ENCODE results near the gene RNU1-4. TPM values are rescaled to one million over a fixed set of nuclear protein-coding genes. Genes with fewer than 3 reads are reported as not detected.
"Not testable (repeated sequence)": the region's sequence is repeated elsewhere in the genome, so short reads cannot be mapped to it uniquely, and the experiment has no call there.

The RNU1-4 gene
- total RNA-seq, 2 donors from 2014 or later, result 2,483 to 3,611 TPM

DNA sequence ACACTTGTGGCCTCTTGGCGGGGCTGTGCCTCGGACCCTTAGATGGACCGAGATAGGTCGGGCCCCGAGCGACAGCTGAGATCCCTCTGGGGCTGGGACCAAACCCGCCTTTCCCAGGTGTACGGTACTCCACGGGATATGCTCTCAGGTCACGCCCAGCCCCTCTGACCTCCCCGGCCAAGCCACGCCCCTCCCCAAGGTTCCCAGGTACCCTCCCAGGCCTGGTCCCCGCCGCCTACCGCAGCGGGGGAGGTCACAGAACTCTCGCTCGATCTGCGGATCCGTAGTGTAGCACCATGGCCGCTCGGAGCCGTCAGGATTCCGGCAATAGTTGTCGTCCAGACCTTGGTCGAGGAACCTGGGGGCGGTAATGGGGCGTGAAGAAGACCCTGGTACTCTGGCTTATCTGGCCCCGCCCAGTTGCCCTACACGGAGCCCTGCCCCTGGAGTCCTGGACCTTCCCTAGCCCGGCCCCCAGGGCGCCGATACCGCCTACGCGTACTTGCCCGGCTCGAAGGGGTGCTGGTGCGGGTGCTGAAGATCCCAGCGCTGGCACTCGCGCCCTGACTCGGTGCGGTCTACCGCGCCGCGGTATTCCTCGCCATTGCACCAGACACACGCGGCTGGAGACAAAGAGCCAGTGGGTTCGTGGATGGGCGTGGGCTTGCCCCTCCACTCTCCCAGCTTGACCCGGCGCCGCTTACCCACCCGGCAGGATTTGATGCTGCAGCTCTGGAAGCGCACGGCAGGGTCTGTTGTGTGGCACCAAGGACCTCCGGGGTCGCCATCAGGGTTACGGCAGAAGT is 19.5 kb downstream of the RNU1-4 start:
- H3K27me3 Mint-ChIP-seq (ENCODE audit: insufficient read depth), result peaks cover 15% of the 10 kb centered on the region
- not testable (repeated sequence) for H3K27ac Mint-ChIP-seq; H3K27me3 ChIP-seq (ENCODE audit: control insufficient read depth, insufficient read depth, low read length, poor library complexity, severe bottlenecking); H3K27ac ChIP-seq (ENCODE audit: low read depth, low read length); H3K9me3 ChIP-seq (ENCODE audit: control insufficient read depth, low read length); H3K36me3 Mint-ChIP-seq (ENCODE audit: low read depth); H3K9me3 Mint-ChIP-seq; H3K9ac ChIP-seq (ENCODE audit: extremely low read depth, low read length, poor library complexity, severe bottlenecking); H3K4me1 ChIP-seq (ENCODE audit: control insufficient read depth, insufficient read depth, low read length); H3K4me3 Mint-ChIP-seq; H3K4me3 ChIP-seq (ENCODE audit: low read length); H3K4me1 Mint-ChIP-seq; H3K36me3 ChIP-seq (ENCODE audit: control insufficient read depth, insufficient read depth, low read length); DNase-seq
- 63% methylated on average over 4 of the region's 62 CpGs; no CpG with 5 or more reads in 1 of the 2 experiments for WGBS, 2 experiments (ENCODE audit: insufficient coverage in 1 of 2, insufficient read length in 1 of 2)

DNA sequence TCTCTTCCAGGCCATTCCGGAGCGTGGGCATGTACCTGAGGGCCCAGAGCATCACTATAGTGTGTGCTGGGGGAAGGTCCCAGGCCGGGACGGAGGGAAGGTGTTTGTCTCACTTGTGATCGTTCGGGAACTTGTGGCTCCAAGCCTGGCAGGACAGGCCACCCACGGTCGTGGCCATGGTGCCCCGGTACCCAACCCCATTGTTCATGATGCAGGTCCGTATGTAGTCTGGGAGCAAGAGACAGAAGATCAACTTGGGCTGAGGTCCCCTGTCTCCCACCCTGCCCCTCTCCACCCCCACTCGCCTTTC is 20.1 kb downstream of the RNU1-4 start:
- H3K4me3 ChIP-seq (ENCODE audit: low read length); H3K27ac ChIP-seq (ENCODE audit: low read depth, low read length); H3K9ac ChIP-seq (ENCODE audit: extremely low read depth, low read length, poor library complexity, severe bottlenecking); H3K36me3 Mint-ChIP-seq (ENCODE audit: low read depth); H3K9me3 ChIP-seq (ENCODE audit: control insufficient read depth, low read length); H3K4me1 Mint-ChIP-seq; H3K4me3 Mint-ChIP-seq; H3K27me3 ChIP-seq (ENCODE audit: control insufficient read depth, insufficient read depth, low read length, poor library complexity, severe bottlenecking); H3K36me3 ChIP-seq (ENCODE audit: control insufficient read depth, insufficient read depth, low read length); H3K27ac Mint-ChIP-seq; DNase-seq; H3K4me1 ChIP-seq (ENCODE audit: control insufficient read depth, insufficient read depth, low read length); H3K9me3 Mint-ChIP-seq: not testable (repeated sequence)
- 97% methylated on average over 4 of the region's 11 CpGs; no CpG with 5 or more reads in 1 of the 2 experiments for WGBS, 2 experiments (ENCODE audit: insufficient coverage in 1 of 2, insufficient read length in 1 of 2)
- H3K27me3 Mint-ChIP-seq (ENCODE audit: insufficient read depth), result peaks cover 20% of the 10 kb centered on the region

DNA sequence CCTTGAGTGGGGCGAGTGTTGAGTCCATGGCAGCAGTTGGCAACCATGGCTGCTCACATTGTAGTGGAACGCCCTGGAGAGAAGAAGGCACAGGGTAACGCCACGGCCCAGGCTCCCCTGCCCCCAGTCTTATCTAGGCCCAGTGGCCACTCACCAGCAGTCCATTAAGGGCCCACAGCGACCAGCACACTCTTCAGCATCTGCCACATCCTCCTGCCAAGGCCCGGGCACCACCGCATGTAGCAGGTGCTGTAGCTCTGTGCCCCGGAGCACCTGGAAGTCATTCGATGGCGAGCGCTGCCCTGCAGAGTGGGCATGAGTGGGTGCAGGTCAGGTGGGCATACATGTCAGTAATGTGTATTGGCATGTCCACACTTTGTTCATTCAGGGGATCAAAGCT is 20.5 kb downstream of the RNU1-4 start:
- H3K9ac ChIP-seq (ENCODE audit: extremely low read depth, low read length, poor library complexity, severe bottlenecking); H3K4me1 ChIP-seq (ENCODE audit: control insufficient read depth, insufficient read depth, low read length); H3K36me3 Mint-ChIP-seq (ENCODE audit: low read depth); H3K27ac Mint-ChIP-seq; H3K4me1 Mint-ChIP-seq; H3K9me3 Mint-ChIP-seq; H3K9me3 ChIP-seq (ENCODE audit: control insufficient read depth, low read length); DNase-seq; H3K36me3 ChIP-seq (ENCODE audit: control insufficient read depth, insufficient read depth, low read length); H3K4me3 ChIP-seq (ENCODE audit: low read length); H3K27ac ChIP-seq (ENCODE audit: low read depth, low read length); H3K4me3 Mint-ChIP-seq; H3K27me3 ChIP-seq (ENCODE audit: control insufficient read depth, insufficient read depth, low read length, poor library complexity, severe bottlenecking): not testable (repeated sequence)
- 97% methylated on average over 11 of the region's 11 CpGs; no CpG with 5 or more reads in 1 of the 2 experiments for whole genome bisulfite sequencing, 2 experiments (ENCODE audit: insufficient coverage in 1 of 2, insufficient read length in 1 of 2)
- peaks cover 22% of the 10 kb centered on the region for H3K27me3 Mint-ChIP-seq (ENCODE audit: insufficient read depth)

DNA sequence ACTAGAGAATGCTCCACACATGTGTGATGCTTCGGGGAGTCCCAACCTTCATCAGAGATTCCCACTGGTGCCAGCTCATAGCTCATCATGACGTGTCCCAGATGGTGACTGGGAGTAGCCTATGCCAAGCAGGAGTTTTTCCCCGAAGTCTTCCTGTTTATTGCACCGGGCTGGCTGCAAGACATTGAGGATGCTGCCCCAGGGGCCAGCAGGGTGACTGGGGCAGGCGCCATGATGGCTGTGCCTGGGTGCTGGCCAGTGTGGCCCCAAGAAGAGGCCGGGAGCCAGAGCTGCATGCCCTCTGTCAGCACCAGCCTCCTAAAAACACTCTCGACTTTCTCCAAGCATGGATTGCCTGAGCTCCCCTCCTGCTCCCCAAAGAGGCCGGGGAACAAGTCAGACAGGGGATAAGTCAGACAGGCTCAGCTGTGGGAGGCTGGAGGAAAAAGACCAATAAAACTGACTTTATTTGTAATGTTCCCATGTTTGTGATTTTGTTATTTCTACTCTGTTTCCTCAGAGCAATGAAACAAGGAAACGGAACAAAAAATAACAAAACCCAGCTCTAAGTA is 24.0 kb downstream of the RNU1-4 start:
- not testable (repeated sequence) for H3K36me3 ChIP-seq (ENCODE audit: control insufficient read depth, insufficient read depth, low read length); H3K9ac ChIP-seq (ENCODE audit: extremely low read depth, low read length, poor library complexity, severe bottlenecking); H3K4me1 Mint-ChIP-seq; H3K36me3 Mint-ChIP-seq (ENCODE audit: low read depth); H3K27me3 ChIP-seq (ENCODE audit: control insufficient read depth, insufficient read depth, low read length, poor library complexity, severe bottlenecking); H3K9me3 ChIP-seq (ENCODE audit: control insufficient read depth, low read length); H3K4me3 ChIP-seq (ENCODE audit: low read length); H3K4me3 Mint-ChIP-seq; H3K4me1 ChIP-seq (ENCODE audit: control insufficient read depth, insufficient read depth, low read length); H3K9me3 Mint-ChIP-seq; H3K27ac Mint-ChIP-seq; H3K27ac ChIP-seq (ENCODE audit: low read depth, low read length)
- peak; percentile 44 for DNase-seq
- 83 to 92% methylated on average over 4 to 9 of the region's 9 CpGs for WGBS, 2 experiments (ENCODE audit: insufficient coverage in 1 of 2, insufficient read length in 1 of 2)
- peaks cover 27% of the 10 kb centered on the region for H3K27me3 Mint-ChIP-seq (ENCODE audit: insufficient read depth)

DNA sequence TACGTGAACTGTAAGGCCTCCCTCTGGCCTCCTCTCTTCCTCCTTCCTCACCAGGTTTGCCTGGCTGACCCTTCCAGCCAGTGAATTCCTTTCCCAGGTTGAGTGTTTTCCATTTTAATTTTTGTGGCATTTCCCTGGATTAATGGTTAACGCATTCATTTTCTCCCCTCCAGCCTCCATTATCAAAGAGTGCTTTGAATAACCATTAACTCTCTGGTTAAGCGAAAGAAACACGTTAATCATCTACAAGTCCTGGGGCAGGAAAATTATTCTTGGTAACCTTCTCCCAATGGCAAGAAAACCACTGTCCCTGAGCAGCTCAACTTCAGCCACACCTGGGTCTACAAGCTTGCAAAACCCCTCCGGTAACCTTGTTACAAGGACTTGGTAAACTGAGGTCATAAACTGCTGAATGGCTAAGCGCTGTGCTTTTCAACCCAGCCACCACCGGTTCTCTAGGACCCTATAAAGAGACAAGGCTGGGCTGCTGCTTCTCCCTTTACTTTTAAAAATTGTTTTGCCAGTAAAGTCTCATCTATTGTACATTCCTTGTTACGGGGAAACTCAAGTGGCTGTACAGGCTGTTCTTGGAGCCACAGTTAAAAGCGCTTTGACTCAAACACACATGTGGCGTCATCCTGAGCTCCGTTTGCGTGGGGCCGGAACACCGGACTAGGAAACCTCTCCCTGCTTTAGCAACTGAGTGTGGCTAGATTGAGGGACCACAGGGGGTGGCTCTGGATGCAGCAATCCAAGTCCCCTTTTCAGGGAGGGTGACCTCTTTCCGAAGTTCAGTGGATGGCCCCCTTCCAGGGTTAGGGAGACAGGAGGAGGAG is 24.7 kb downstream of the RNU1-4 start:
- H3K9ac ChIP-seq (ENCODE audit: extremely low read depth, low read length, poor library complexity, severe bottlenecking); H3K4me1 Mint-ChIP-seq: not testable (repeated sequence)
- H3K27me3 Mint-ChIP-seq (ENCODE audit: insufficient read depth), result peaks cover 28% of the 10 kb centered on the region

DNA sequence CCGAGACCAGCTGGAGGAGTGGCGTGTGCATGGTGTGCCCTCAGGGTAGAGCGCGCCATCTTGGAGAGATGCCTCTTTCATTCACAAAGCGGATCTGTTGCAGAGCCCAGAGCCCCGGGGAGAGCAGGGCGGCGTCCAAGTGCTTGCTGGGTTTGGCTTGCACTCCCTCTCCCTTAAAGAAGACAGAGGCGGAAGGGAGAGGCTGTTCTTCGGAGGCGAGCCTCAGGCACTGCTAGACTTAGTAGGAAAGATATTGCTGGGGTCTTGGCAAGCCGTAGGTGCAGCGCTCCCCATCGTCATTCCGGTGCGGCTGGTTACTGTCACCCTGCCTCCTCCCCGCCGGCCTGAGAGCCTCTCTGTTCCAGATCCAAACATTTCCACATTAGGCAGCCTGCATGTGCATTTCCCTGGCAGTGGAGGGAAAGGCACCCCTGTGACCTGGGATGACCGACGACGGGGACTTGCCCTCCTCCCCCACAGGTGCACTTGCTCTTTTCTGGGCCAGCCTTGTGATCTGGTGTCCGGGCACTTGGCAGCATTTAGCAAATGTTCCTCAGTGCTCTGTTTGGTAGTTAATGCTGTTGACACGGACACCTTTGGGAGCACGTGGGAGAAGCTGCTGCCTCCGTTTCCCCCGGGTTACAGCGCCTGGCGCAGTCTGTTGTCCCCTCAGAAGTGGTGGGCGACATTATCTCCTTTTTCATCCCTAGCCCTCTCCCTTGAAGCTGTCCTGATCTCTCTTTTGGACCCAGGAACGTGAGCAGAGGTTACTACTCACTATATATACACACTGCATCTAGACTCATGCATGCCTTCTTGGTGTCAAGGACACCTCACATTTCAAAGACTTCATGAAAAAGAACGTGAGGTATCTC is 25.7 kb downstream of the RNU1-4 start:
- not testable (repeated sequence) for H3K9ac ChIP-seq (ENCODE audit: extremely low read depth, low read length, poor library complexity, severe bottlenecking); H3K9me3 Mint-ChIP-seq; H3K36me3 ChIP-seq (ENCODE audit: control insufficient read depth, insufficient read depth, low read length); H3K27ac Mint-ChIP-seq; H3K4me1 ChIP-seq (ENCODE audit: control insufficient read depth, insufficient read depth, low read length); H3K9me3 ChIP-seq (ENCODE audit: control insufficient read depth, low read length); H3K4me1 Mint-ChIP-seq; H3K4me3 ChIP-seq (ENCODE audit: low read length); H3K27me3 ChIP-seq (ENCODE audit: control insufficient read depth, insufficient read depth, low read length, poor library complexity, severe bottlenecking); H3K27ac ChIP-seq (ENCODE audit: low read depth, low read length); H3K36me3 Mint-ChIP-seq (ENCODE audit: low read depth); H3K4me3 Mint-ChIP-seq
- DNase-seq, result peak; percentile 9
- 90 to 95% methylated on average over 12 to 19 of the region's 31 CpGs for WGBS, 2 experiments (ENCODE audit: insufficient coverage in 1 of 2, insufficient read length in 1 of 2)
- peaks cover 26% of the 10 kb centered on the region for H3K27me3 Mint-ChIP-seq (ENCODE audit: insufficient read depth)

More for the DNA sequence above, 24.7 kb downstream of the RNU1-4 start:
- H3K27me3 ChIP-seq (ENCODE audit: control insufficient read depth, insufficient read depth, low read length, poor library complexity, severe bottlenecking); H3K4me3 Mint-ChIP-seq; H3K27ac ChIP-seq (ENCODE audit: low read depth, low read length); H3K27ac Mint-ChIP-seq; H3K36me3 Mint-ChIP-seq (ENCODE audit: low read depth); H3K9me3 Mint-ChIP-seq; H3K36me3 ChIP-seq (ENCODE audit: control insufficient read depth, insufficient read depth, low read length); H3K4me1 ChIP-seq (ENCODE audit: control insufficient read depth, insufficient read depth, low read length); H3K4me3 ChIP-seq (ENCODE audit: low read length); H3K9me3 ChIP-seq (ENCODE audit: control insufficient read depth, low read length); DNase-seq: not testable (repeated sequence)
- 92 to 98% methylated on average over 6 to 13 of the region's 15 CpGs for WGBS, 2 experiments (ENCODE audit: insufficient coverage in 1 of 2, insufficient read length in 1 of 2)
